HAP-1 (cell line): Measurements from ENCODE around the gene ATAD2B.

Source experiments
- DNase-seq, 2 experiments: peaks; one replicate each; pipeline ENCODE4 v3.0.0-alpha.2; 2016 to 2020; ENCODE audit warnings: low spot score in 2 of 2
- H3K27me3 ChIP-seq: fragments of 250-450 bp; sonication (Bioruptor Pico); 2 replicates; pipeline ENCODE4 v1.5.1; 2020; ENCODE audit warnings: low read depth, mild to moderate bottlenecking, moderate library complexity
- H3K36me3 ChIP-seq: fragments of 250-450 bp; sonication (Bioruptor Pico); replicated peaks from 2 replicates; pipeline ENCODE4 v1.5.1; 2020; ENCODE audit warnings: mild to moderate bottlenecking
- H3K4me1 ChIP-seq: fragments of 250-450 bp; sonication (Bioruptor Pico); 2 replicates; pipeline ENCODE4 v1.5.1; 2020; ENCODE audit warnings: mild to moderate bottlenecking
- H3K4me3 ChIP-seq: fragments of 250-450 bp; sonication (Bioruptor Pico); 2 replicates; pipeline ENCODE4 v1.5.1; 2020; ENCODE audit warnings: mild to moderate bottlenecking, moderate library complexity
- H3K9me3 ChIP-seq: fragments of 250-450 bp; sonication (Bioruptor Pico); 2 replicates; pipeline ENCODE4 v1.5.1; 2020; ENCODE audit warnings: mild to moderate bottlenecking, moderate library complexity
- in situ Hi-C: fragments of 300-500 bp; cut with MboI; formaldehyde crosslinking; loops from 3 replicates; pipeline ENCODE4 v1.14.3; 2020; ENCODE audit warnings: low sequenced_read_pairs, inconsistent platforms, mixed read lengths

ATAD2B gene

GRCh38 chr2:23718931-23719700 lies 207.8 kb downstream of the ATAD2B start:
- Histone ChIP-seq H3K9me3 (no peaks in the 10 kb centered on the region), H3K4me3 (no peak overlapping the region), H3K36me3 (no peaks in the 10 kb centered on the region), H3K27me3 (no peaks in the 10 kb centered on the region), H3K4me1 (no peaks in the 10 kb centered on the region)
- in situ Hi-C loops: no loop called here
- DNase-seq: no peak

DNA sequence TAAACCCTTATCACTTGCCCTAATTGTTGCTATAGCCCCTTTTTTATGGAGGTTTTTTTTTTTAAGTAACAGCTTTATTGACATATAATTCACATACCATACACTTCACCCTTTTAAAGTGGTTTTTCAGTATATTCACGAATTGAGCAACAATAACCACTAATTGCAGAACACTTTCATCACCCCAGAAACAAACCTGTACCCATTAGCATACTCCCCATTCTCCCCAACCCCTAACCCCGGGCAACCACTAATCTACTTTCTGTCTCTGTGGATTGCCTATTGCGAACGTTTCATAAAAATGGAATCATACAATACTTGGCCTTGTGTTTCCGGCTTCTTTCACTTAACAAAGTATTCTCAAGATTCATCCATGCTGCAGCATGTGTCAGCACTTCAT lies 213.6 kb downstream of the ATAD2B start:
- in situ Hi-C loops: no loop called here
- no peaks in the 10 kb centered on the region for H3K9me3 ChIP-seq

DNA sequence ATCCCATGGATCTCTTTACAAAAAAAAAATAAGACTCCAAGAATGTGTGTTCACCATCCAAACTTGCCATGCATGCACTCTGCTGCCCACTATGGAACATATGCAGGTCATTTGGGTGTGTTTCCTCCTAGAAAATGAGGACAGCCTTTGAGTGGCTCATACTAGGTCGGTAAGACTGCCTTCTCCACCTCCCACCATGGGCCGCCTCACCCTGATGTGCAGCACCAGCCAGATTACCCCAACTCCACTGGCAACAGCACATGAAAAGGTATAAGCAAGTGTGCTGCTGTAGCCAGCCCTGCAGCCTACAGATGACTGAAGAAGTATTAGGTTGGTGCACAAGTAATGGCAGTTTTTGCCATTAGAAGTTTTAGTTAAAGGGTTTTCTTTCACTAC lies 214.2 kb downstream of the ATAD2B start:
- in situ Hi-C loops: no loop called here
- H3K4me3 ChIP-seq: no peak overlapping the region
- H3K36me3 ChIP-seq: no peaks in the 10 kb centered on the region
- no peak for DNase-seq
- no peaks in the 10 kb centered on the region for H3K27me3 ChIP-seq
- H3K4me1 ChIP-seq: no peaks in the 10 kb centered on the region
- H3K9me3 ChIP-seq: no peaks in the 10 kb centered on the region

More for the DNA sequence above, 213.6 kb downstream of the ATAD2B start:
- no peak overlapping the region for H3K4me3 ChIP-seq
- no peaks in the 10 kb centered on the region for H3K27me3 ChIP-seq
- no peaks in the 10 kb centered on the region for H3K4me1 ChIP-seq
- H3K36me3 ChIP-seq: no peaks in the 10 kb centered on the region
- DNase-seq: no peak

GRCh38 chr2:23711979-23712755 lies 214.8 kb downstream of the ATAD2B start:
- Histone ChIP-seq H3K4me3 (no peak overlapping the region), H3K27me3 (no peaks in the 10 kb centered on the region), H3K36me3 (no peaks in the 10 kb centered on the region), H3K9me3 (no peaks in the 10 kb centered on the region), H3K4me1 (no peaks in the 10 kb centered on the region)
- in situ Hi-C loops: no loop called here
- no peak for DNase-seq

GRCh38 chr2:23709311-23709710 lies 217.6 kb downstream of the ATAD2B start:
- Histone ChIP-seq H3K27me3 (no peaks in the 10 kb centered on the region), H3K9me3 (no peaks in the 10 kb centered on the region), H3K4me3 (no peak overlapping the region), H3K4me1 (no peaks in the 10 kb centered on the region), H3K36me3 (no peaks in the 10 kb centered on the region)
- no peak for DNase-seq
- in situ Hi-C loops: no loop called here

- no peaks in the 10 kb centered on the region for H3K27me3 ChIP-seq
- H3K4me1 ChIP-seq: no peaks in the 10 kb centered on the region
- H3K9me3 ChIP-seq: no peaks in the 10 kb centered on the region
- in situ Hi-C loops: no loop called here
- no peaks in the 10 kb centered on the region for H3K36me3 ChIP-seq
- H3K4me3 ChIP-seq: no peak overlapping the region
- DNase-seq: no peak
Observed at GRCh38 chr2:23708771-23709170, 218.2 kb downstream of the ATAD2B start.

DNA sequence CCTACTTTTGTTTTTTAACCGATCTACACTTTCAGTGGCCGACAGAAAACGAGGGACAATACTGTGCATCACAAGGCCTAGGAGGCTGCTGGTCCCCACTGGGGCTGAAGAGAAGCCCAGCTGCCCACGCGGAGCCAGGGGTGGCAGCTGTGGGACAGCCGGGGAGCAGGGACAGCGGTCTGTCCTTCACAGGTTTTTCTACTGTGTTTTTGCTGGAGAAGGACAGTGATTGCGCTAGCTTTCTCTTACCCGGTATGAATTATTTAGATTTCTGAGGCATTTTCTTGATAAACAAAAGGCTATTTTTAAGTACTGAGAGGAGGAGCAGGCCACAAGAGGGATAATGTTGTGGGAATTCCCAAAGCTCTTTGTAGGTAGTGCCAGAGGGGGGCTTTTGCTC lies 219.8 kb downstream of the ATAD2B start:
- H3K9me3 ChIP-seq: no peaks in the 10 kb centered on the region

GRCh38 chr2:23706613-23707078 lies 220.3 kb downstream of the ATAD2B start:
- Histone ChIP-seq H3K9me3 (no peaks in the 10 kb centered on the region), H3K27me3 (no peaks in the 10 kb centered on the region)

More for the DNA sequence above, 219.8 kb downstream of the ATAD2B start:
- Histone ChIP-seq H3K4me1 (no peaks in the 10 kb centered on the region), H3K4me3 (no peak overlapping the region), H3K36me3 (no peaks in the 10 kb centered on the region), H3K27me3 (no peaks in the 10 kb centered on the region)
- in situ Hi-C loops: no loop called here
- DNase-seq: no peak

GRCh38 chr2:23705771-23706612 lies 220.9 kb downstream of the ATAD2B start:
- no peaks in the 10 kb centered on the region for H3K27me3 ChIP-seq
- H3K9me3 ChIP-seq: no peaks in the 10 kb centered on the region
- in situ Hi-C loops: no loop called here
- no peaks in the 10 kb centered on the region for H3K4me1 ChIP-seq
- no peaks in the 10 kb centered on the region for H3K36me3 ChIP-seq
- no peak overlapping the region for H3K4me3 ChIP-seq
- no peak for DNase-seq

More at GRCh38 chr2:23706613-23707078, 220.3 kb downstream of the ATAD2B start:
- Histone ChIP-seq H3K36me3 (no peaks in the 10 kb centered on the region), H3K4me1 (no peaks in the 10 kb centered on the region), H3K4me3 (no peak overlapping the region)
- DNase-seq: no peak
- in situ Hi-C loops: no loop called here

- Histone ChIP-seq H3K4me3 (no peak overlapping the region), H3K9me3 (no peaks in the 10 kb centered on the region), H3K36me3 (no peaks in the 10 kb centered on the region), H3K4me1 (no peaks in the 10 kb centered on the region), H3K27me3 (no peaks in the 10 kb centered on the region)
- DNase-seq: no peak
- in situ Hi-C loops: no loop called here
Observed at GRCh38 chr2:23703583-23704385, 223.1 kb downstream of the ATAD2B start.

DNA sequence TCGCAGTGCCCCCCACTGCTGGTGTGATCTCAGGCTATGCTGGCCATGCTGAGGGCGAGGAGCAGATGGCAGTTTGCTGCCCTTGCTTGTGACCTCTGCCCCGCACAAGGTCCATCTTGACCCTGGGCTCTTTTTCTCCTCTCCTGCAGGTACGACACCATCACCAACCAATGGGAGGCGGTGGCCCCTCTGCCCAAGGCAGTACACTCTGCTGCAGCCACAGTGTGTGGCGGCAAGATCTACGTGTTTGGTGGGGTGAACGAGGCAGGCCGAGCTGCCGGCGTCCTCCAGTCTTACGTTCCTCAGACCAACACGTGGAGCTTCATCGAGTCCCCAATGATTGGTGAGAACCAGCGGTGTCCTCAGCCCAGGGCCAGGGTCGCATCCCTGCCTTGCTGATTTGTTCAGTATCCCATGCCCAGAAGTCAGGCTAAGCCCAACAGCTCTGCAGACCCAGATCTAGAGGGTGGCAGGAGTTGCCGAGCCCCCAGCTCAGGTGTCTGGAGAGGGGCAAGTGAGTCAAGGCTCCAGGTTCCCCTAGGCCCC lies 223.8 kb downstream of the ATAD2B start:
- DNase-seq: no peak
- H3K4me1 ChIP-seq: no peaks in the 10 kb centered on the region
- H3K4me3 ChIP-seq: no peak overlapping the region
- no peaks in the 10 kb centered on the region for H3K9me3 ChIP-seq
- H3K36me3 ChIP-seq: no peaks in the 10 kb centered on the region
- H3K27me3 ChIP-seq: no peaks in the 10 kb centered on the region
- in situ Hi-C loops: no loop called here

GRCh38 chr2:23700627-23701026 lies 226.3 kb downstream of the ATAD2B start:
- in situ Hi-C loops: no loop called here
- Histone ChIP-seq H3K9me3 (no peaks in the 10 kb centered on the region), H3K36me3 (no peaks in the 10 kb centered on the region), H3K27me3 (no peaks in the 10 kb centered on the region), H3K4me1 (no peaks in the 10 kb centered on the region), H3K4me3 (no peak overlapping the region)
- no peak for DNase-seq

DNA sequence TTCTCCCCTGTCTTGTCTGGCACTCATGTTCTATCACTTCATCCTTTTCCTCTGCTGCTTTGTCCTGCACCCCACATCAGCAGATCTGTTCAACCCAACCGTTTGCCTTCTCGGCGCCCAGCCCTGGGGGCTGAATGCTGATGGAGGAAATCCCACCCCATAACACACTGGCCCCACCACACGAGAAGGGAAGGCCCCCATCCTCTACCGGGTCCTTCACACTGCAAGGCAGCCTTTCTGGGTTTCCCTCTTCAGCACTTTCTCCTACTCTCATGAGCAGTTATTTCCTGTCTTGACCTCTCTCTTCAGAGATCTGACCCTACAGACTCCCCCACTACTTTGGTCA lies 227.4 kb downstream of the ATAD2B start:
- Histone ChIP-seq H3K4me3 (no peak overlapping the region), H3K36me3 (no peaks in the 10 kb centered on the region), H3K4me1 (no peaks in the 10 kb centered on the region), H3K27me3 (no peaks in the 10 kb centered on the region), H3K9me3 (no peaks in the 10 kb centered on the region)
- in situ Hi-C loops: no loop called here
- no peak for DNase-seq
